H1 (cell line): ENCODE measurements around the gene MAP4K4. TPM values are rescaled to one million over a fixed set of nuclear protein-coding genes. Genes with fewer than 3 reads are reported as not detected.

Experiments
- CTCF ChIA-PET: fragments of 300-600 bp; sonication (Branson Sonifier 250); formaldehyde crosslinking; loops from one replicate; lab custom pipeline; 2021; ENCODE audit not compliant: partially characterized antibody; lab: Charles Lee
- POLR2A ChIA-PET: fragments of 300-600 bp; sonication (Branson Sonifier 250); formaldehyde crosslinking; loops from one replicate; lab custom pipeline; 2021; ENCODE audit warnings: inconsistent platforms; ENCODE audit not compliant: partially characterized antibody; lab: Charles Lee
- DNase-seq, 2 experiments: peaks; one replicate each; pipeline versions ENCODE4 v3.0.0 to v3.0.0-alpha.2; 2010 to 2022; ENCODE audit warnings: low spot score in 2 of 2, low read depth in 1 of 2, mixed read lengths in 1 of 2
- FAIRE-seq: peaks from 2 replicates; lab custom pipeline; 2011; peaks lifted over from hg19 to GRCh38; lab: Jason Lieb, UNC
- H2AFZ ChIP-seq: 2 replicates; pipeline ENCODE4 v1.8.1; 2012; ENCODE audit warnings: low read length, inconsistent platforms
- H2AK5ac ChIP-seq: 2 replicates; pipeline ENCODE4 v1.6.1; 2013; ENCODE audit warnings: low read depth, low read length
- H2BK120ac ChIP-seq: replicated peaks from 2 replicates; pipeline ENCODE3; 2013; ENCODE audit warnings: low read depth, low read length, inconsistent platforms
- H2BK12ac ChIP-seq: 2 replicates; pipeline ENCODE4 v1.6.1; 2013; ENCODE audit warnings: low read depth, low read length
- H2BK15ac ChIP-seq: 2 replicates; pipeline ENCODE4 v1.6.1; 2013; ENCODE audit warnings: low read length
- H2BK20ac ChIP-seq: 2 replicates; pipeline ENCODE4 v1.6.1; 2013; ENCODE audit warnings: low read length
- H2BK5ac ChIP-seq: 2 replicates; pipeline ENCODE4 v1.6.1; 2013; ENCODE audit warnings: low read depth, low read length
- H3K14ac ChIP-seq: 2 replicates; pipeline ENCODE4 v1.6.1; 2013; ENCODE audit warnings: inconsistent platforms; ENCODE audit not compliant: insufficient read length
- H3K18ac ChIP-seq: 2 replicates; pipeline ENCODE4 v1.6.1; 2013; ENCODE audit warnings: low read length; ENCODE audit errors: extremely low read depth
- H3K23ac ChIP-seq: 2 replicates; pipeline ENCODE4 v1.6.1; 2013; ENCODE audit warnings: inconsistent platforms; ENCODE audit not compliant: insufficient read length
- H3K23me2 ChIP-seq: 2 replicates; pipeline ENCODE4 v1.6.1; 2013; ENCODE audit warnings: low read depth, low read length
- H3K27ac ChIP-seq: 2 replicates; pipeline ENCODE4 v1.6.1; 2011; ENCODE audit warnings: low read depth, low read length, inconsistent platforms
- H3K27me3 ChIP-seq, 4 experiments: replicated peaks in 1 of 4; 1 replicate in 1 of 4; 2 replicates in 3 of 4; pipeline versions ENCODE4 v1.6.1 to v1.8.1; 2011 to 2013; ENCODE audit warnings: low read length in 3 of 4, mild to moderate bottlenecking in 3 of 4, inconsistent platforms in 2 of 4, mixed read lengths in 2 of 4, moderate library complexity in 1 of 4; ENCODE audit not compliant: control insufficient read depth in 3 of 4, insufficient read depth in 3 of 4; ENCODE audit errors: extremely low read depth in 1 of 4
- H3K36me3 ChIP-seq, 4 experiments: 2 replicates each; pipeline versions ENCODE4 v1.6.1 to v1.8.1; 2011 to 2013; ENCODE audit warnings: mild to moderate bottlenecking in 4 of 4, low read length in 3 of 4, moderate library complexity in 2 of 4, control low read depth in 1 of 4, inconsistent platforms in 1 of 4; ENCODE audit not compliant: insufficient read depth in 4 of 4, control insufficient read depth in 2 of 4
- H3K4ac ChIP-seq: replicated peaks from 2 replicates; pipeline ENCODE3; 2013; ENCODE audit warnings: low read length, low read depth, mixed read lengths, inconsistent platforms; ENCODE audit not compliant: insufficient read length
- H3K4me1 ChIP-seq, 4 experiments: replicated peaks in 1 of 4; 1 replicate in 1 of 4; 2 replicates in 3 of 4; pipeline versions ENCODE4 v1.6.1 to v1.8.1; 2011 to 2013; ENCODE audit warnings: low read length in 3 of 4, inconsistent platforms in 2 of 4, mixed read lengths in 1 of 4; ENCODE audit not compliant: insufficient read depth in 4 of 4, control insufficient read depth in 3 of 4
- H3K4me2 ChIP-seq, 2 experiments: 2 replicates each; pipeline versions ENCODE4 v1.6.1 to v1.8.1; 2011 to 2013; ENCODE audit warnings: low read depth in 2 of 2, low read length in 2 of 2, control low read depth in 1 of 2, inconsistent platforms in 1 of 2, mild to moderate bottlenecking in 1 of 2; ENCODE audit not compliant: insufficient read depth in 1 of 2
- H3K4me3 ChIP-seq, 4 experiments: fragments of 200-600, 300-600 bp in 1 of 4; sonication (generic), shearing (Covaris generic), sonication (Bioruptor Twin) in 1 of 4; 2 replicates each; pipeline versions ENCODE4 v1.5.1 to v1.8.1; 2011 to 2016; ENCODE audit warnings: low read length in 4 of 4, low read depth in 3 of 4, control low read depth in 2 of 4, inconsistent platforms in 2 of 4, mild to moderate bottlenecking in 2 of 4, mixed read lengths in 1 of 4, moderate library complexity in 1 of 4; ENCODE audit not compliant: insufficient read depth in 2 of 4; ENCODE audit errors: extremely low read depth in 1 of 4
- H3K56ac ChIP-seq: replicated peaks from 2 replicates; pipeline ENCODE3; 2013; ENCODE audit warnings: low read depth, mild to moderate bottlenecking, mixed read lengths, low read length, inconsistent platforms; ENCODE audit not compliant: insufficient read length
- H3K79me1 ChIP-seq: 2 replicates; pipeline ENCODE4 v1.6.1; 2013; ENCODE audit warnings: low read depth, low read length, control low read depth
- H3K79me2 ChIP-seq, 2 experiments: 2 replicates each; pipeline versions ENCODE4 v1.6.1 to v1.8.1; 2012 to 2013; ENCODE audit warnings: low read length in 2 of 2, mild to moderate bottlenecking in 2 of 2, inconsistent platforms in 1 of 2; ENCODE audit not compliant: insufficient read depth in 2 of 2, control insufficient read depth in 1 of 2
- H3K9ac ChIP-seq, 4 experiments: replicated peaks in 1 of 4; 1 replicate in 1 of 4; 2 replicates in 3 of 4; pipeline versions ENCODE4 v1.6.1 to v1.8.1; 2011 to 2013; ENCODE audit warnings: low read depth in 3 of 4, low read length in 3 of 4, control low read depth in 2 of 4, mild to moderate bottlenecking in 2 of 4, moderate library complexity in 2 of 4, inconsistent platforms in 1 of 4; ENCODE audit errors: extremely low read depth in 1 of 4
- H3K9me3 ChIP-seq, 2 experiments: 2 replicates each; pipeline versions ENCODE4 v1.6.1 to v1.8.1; 2012 to 2013; ENCODE audit warnings: mild to moderate bottlenecking in 2 of 2, moderate library complexity in 2 of 2, control low read depth in 1 of 2, inconsistent platforms in 1 of 2, low read depth in 1 of 2, low read length in 1 of 2, mixed read lengths in 1 of 2; ENCODE audit not compliant: insufficient read depth in 2 of 2
- H4K20me1 ChIP-seq, 2 experiments: replicated peaks in 1 of 2; 2 replicates each; pipeline versions ENCODE3 to v1.8.1; 2011 to 2013; ENCODE audit warnings: inconsistent platforms in 2 of 2, low read length in 2 of 2, mild to moderate bottlenecking in 1 of 2; ENCODE audit not compliant: insufficient read depth in 2 of 2, control insufficient read depth in 1 of 2
- H4K5ac ChIP-seq: 2 replicates; pipeline ENCODE4 v1.6.1; 2013; ENCODE audit warnings: low read length, low read depth, mixed read lengths, inconsistent platforms; ENCODE audit not compliant: insufficient read length
- H4K8ac ChIP-seq: 2 replicates; pipeline ENCODE4 v1.8.0; 2013; ENCODE audit warnings: mild to moderate bottlenecking, moderate library complexity, low read length, inconsistent platforms; ENCODE audit not compliant: insufficient read depth; ENCODE audit errors: extremely low read depth
- H4K91ac ChIP-seq: replicated peaks from 2 replicates; pipeline ENCODE3; 2013; ENCODE audit warnings: low read length, mixed read lengths, inconsistent platforms; ENCODE audit not compliant: insufficient read length
- CHD2 ChIP-seq: IDR thresholded peaks from 2 replicates; pipeline ENCODE4 v1.6.1; 2012; ENCODE audit warnings: low read length, improper control_type of control experiment
- EP300 ChIP-seq, 2 experiments: IDR thresholded peaks; 1 replicate in 1 of 2; 2 replicates in 1 of 2; pipeline ENCODE4 v1.6.1; 2011 to 2012; ENCODE audit warnings: low read depth in 2 of 2, low read length in 2 of 2, mild to moderate bottlenecking in 2 of 2, borderline replicate concordance in 1 of 2, inconsistent platforms in 1 of 2, moderate library complexity in 1 of 2
- FOSL1 ChIP-seq: IDR thresholded peaks from 2 replicates; pipeline ENCODE4 v1.6.1; 2011; ENCODE audit warnings: mild to moderate bottlenecking, low read depth, low read length, moderate library complexity; ENCODE audit not compliant: insufficient read depth
- HDAC2 ChIP-seq, 2 experiments: fragments of 300-600 bp in 1 of 2; sonication (generic) in 1 of 2; IDR thresholded peaks; 2 replicates each; pipeline ENCODE4 v1.6.1; 2011 to 2012; ENCODE audit warnings: low read depth in 2 of 2, low read length in 2 of 2, mild to moderate bottlenecking in 2 of 2, moderate library complexity in 2 of 2, borderline replicate concordance in 1 of 2, inconsistent platforms in 1 of 2
- KDM1A ChIP-seq: fragments of 200-600, 300-600 bp; sonication (generic); IDR thresholded peaks from 2 replicates; pipeline ENCODE4 v1.7.1; 2016; ENCODE audit warnings: mild to moderate bottlenecking, low read length, borderline replicate concordance
- KDM4A ChIP-seq: IDR thresholded peaks from one replicate; pipeline ENCODE4 v1.7.1; 2012; ENCODE audit warnings: low read depth, mild to moderate bottlenecking, moderate library complexity, low read length, inconsistent platforms; ENCODE audit not compliant: severe bottlenecking
- NANOG ChIP-seq: IDR thresholded peaks from 2 replicates; pipeline ENCODE4 v1.6.1; 2011; ENCODE audit warnings: low read length, low read depth, mild to moderate bottlenecking, inconsistent platforms; ENCODE audit not compliant: insufficient read depth, poor library complexity, severe bottlenecking
- SP2 ChIP-seq: IDR thresholded peaks from 2 replicates; pipeline ENCODE4 v1.6.1; 2012; ENCODE audit warnings: mild to moderate bottlenecking, low read length, inconsistent platforms
- SUZ12 ChIP-seq: fragments of 200-600 bp; sonication (generic); IDR thresholded peaks from 2 replicates; pipeline ENCODE4 v1.6.1; 2012; ENCODE audit warnings: mild to moderate bottlenecking, inconsistent platforms, low read length, moderate library complexity, mixed read lengths
- TAF1 ChIP-seq: IDR thresholded peaks from 2 replicates; pipeline ENCODE4 v1.6.1; 2011; ENCODE audit warnings: mild to moderate bottlenecking, low read depth, low read length
- TBP ChIP-seq: IDR thresholded peaks from 2 replicates; pipeline ENCODE4 v1.6.1; 2011; ENCODE audit warnings: low read depth, low read length, improper control_type of control experiment
- WGBS, 2 experiments: shearing (Covaris generic) in 1 of 2; methylation state at CpG; one replicate each; pipeline versions ENCODE4 v1.1.6 to v1.1.7; 2013 to 2015; ENCODE audit warnings: low lambda C conversion rate in 2 of 2, mixed read lengths in 2 of 2, inconsistent platforms in 1 of 2, low coverage in 1 of 2, missing lambda C conversion rate in 1 of 2; ENCODE audit not compliant: insufficient replicate concordance in 2 of 2, insufficient coverage in 1 of 2, insufficient read length in 1 of 2; ENCODE audit errors: extremely low coverage in 1 of 2, missing lambda C conversion rate in 1 of 2; 5-methylcytosine and 5-hydroxymethylcytosine counted together
- polyA plus RNA-seq, 7 experiments: library from polyadenylated mRNA; depleted of rRNA in 3 of 7; stranded (reverse) in 5 of 7; unstranded in 2 of 7; fragments of >200 nt in 5 of 7; fragments of 200-250 nt in 2 of 7; gene quantifications; 1 replicate in 5 of 7; 2 replicates in 1 of 7; 4 replicates in 1 of 7; pipeline versions ENCODE4 v1.2.1 to v1.2.3, GENCODE V29; 2011 to 2013; ENCODE audit warnings: missing spikeins in 2 of 7, mixed read lengths in 2 of 7
- total RNA-seq: library from RNA; stranded (reverse); fragmentation: NEBNext Ultra II Directional; extraction: Animal tissue kit (Norgen Biotek cat#: 25700); gene quantifications from 2 replicates; pipeline ENCODE4 v1.2.1, GENCODE V29; 2021

Gene MAP4K4
- total and polyA plus RNA-seq, 2 of the 8 experiments (the other 6 are each of a cell fraction or from before 2014, with no cell fraction given) = 53.2 to 138 TPM

GRCh38 chr2:101802329-101802728, 104.8 kb downstream of the MAP4K4 start:
- H4K91ac ChIP-seq = no peak overlapping the region
- CTCF ChIA-PET = interaction anchor here (0.6 to 2.3 kb wide), 4 partner anchors 12 to 31 kb away, joined by 3 to 8 read pairs (median 5); no protein-coding TSS in a partner anchor
- no peak overlapping the region for H3K4me3 ChIP-seq
- POLR2A ChIA-PET = interaction anchor here (1.0 kb wide), 1 partner anchor 15 kb away, joined by 3 read pairs; no protein-coding TSS in a partner anchor
- H3K27ac ChIP-seq = no peak overlapping the region
- H2BK20ac ChIP-seq = no peak overlapping the region
- H3K4me1 ChIP-seq = peaks cover 4 to 16% (median 12%) of the 10 kb centered on the region in 4 experiments
- H3K18ac ChIP-seq = no peak overlapping the region
- H2BK120ac ChIP-seq = no peak overlapping the region
- no peak overlapping the region for H3K9ac ChIP-seq
- no peak overlapping the region for H4K8ac ChIP-seq
- 0 out of 2 replicates have a peak overlapping the region, but pooled peaks have one; percentile 61 for H2AK5ac ChIP-seq
- no peak overlapping the region for H3K23ac ChIP-seq
- no peaks in the 10 kb centered on the region for H3K36me3 ChIP-seq
- no peak overlapping the region for H4K5ac ChIP-seq
- H3K14ac ChIP-seq = no peak overlapping the region
- H3K56ac ChIP-seq = no peak overlapping the region
- TF ChIP-seq EP300 (IDR thresholded peaks at IDR 0.05; ENCODE audit: borderline replicate concordance in 1 of 2, low read depth in 2 of 2, low read length in 2 of 2) (no peak), SUZ12 (no peak), SP2 (no peak), HDAC2 (IDR thresholded peaks at IDR 0.05; ENCODE audit: borderline replicate concordance in 1 of 2, low read depth in 2 of 2, low read length in 2 of 2) (no peak), KDM4A (no peak), TBP (no peak), TAF1 (no peak), NANOG (no peak), FOSL1 (no peak), KDM1A (no peak), CHD2 (no peak)
- TF ChIP-seq, all 59 proteins: peak for 0
- Histone ChIP-seq H3K27me3 (no peaks in the 10 kb centered on the region), H3K23me2 (0 out of 2 replicates have a peak, but pooled peaks cover 3% of the 10 kb centered on the region), H3K9me3 (no peaks in the 10 kb centered on the region), H3K79me1 (peaks cover 11% of the 10 kb centered on the region; the same call in 1 of the 2 replicates), H2BK12ac (no peak overlapping the region), H4K20me1 (peaks cover 2 to 11% of the 10 kb centered on the region in 2 experiments), H2AFZ (no peak overlapping the region), H2BK15ac (no peak overlapping the region), H3K4ac (no peak overlapping the region), H3K79me2 (peaks cover 0 to 96% of the 10 kb centered on the region in 2 experiments; a peak in 2 of 4 replicates), H3K4me2 (no peak overlapping the region), H2BK5ac (no peak overlapping the region)
- 81% methylated on average over 5 of the region's 5 CpGs; no CpG with 5 or more reads in 1 of the 2 experiments for WGBS, 2 experiments
- FAIRE-seq (no peak), DNase-seq (no peak)
